ENCODE results near the gene SLC25A34.

SLC25A34 gene

DNA sequence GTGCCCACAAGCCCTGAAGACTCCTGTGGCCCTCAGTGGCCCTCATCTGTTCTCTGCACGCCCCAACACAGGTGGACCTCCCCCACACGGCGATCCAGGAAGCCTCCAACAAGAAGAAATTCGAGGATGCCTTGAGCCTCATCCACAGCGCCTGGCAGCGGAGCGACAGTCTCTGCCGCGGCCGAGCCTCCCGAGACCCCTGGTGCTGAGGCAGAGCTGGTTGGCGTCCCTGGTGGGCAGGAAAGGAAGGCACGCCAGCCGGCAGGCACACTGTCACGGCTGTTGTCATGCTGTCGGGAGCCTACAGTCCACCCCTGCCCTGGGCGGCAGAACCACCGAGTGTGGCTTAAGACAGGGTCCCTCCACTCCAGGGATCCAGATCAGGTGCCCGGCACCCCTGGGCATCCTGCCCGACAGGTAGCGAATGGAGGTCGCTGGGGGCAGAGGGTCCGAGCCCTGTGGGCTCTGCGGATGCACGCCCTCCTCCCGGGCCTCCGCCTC lies 2.3 kb upstream of the SLC25A34 start:
- DNase-seq = no peak

DNA sequence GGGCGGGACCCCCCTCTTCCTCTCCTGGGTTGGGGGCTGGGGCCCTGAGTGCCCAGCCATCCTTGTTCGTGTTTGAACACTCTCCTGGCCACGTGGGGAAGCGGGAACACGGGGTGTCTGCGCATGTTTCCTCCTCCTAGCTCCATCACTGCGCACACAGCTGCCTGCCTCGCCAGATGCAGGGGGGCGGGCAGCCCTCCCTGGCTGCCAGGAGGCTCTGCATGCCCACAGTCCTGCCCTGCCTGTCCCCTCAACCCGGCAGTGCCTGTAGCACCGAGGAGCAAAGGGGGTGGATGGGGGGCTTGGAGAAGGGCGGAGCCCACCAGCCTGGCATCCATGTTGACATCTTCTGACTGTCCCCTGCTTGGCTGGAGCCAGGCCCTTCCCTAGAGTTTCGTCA lies 1.8 kb upstream of the SLC25A34 start:
- no peak for DNase-seq

DNA sequence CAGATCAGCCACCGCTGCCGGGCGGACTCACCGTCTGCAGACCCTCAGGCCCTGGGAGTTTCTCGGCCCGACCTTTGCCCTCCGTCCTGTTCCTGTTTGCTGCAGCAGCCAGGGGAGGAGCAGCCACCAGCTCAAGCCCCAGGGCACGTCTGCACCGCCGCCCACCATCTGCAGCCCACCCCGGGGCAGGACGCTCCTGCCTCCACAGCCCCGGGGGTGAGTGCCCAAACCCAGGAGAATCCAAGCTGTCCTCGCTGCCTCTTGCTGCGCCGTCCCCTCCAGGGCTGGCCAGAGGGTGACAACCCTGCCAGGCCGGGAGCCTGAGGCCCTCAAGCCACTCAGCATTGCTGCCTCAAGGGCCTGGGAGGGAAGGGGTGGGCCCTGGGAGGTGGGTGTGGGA lies 1.2 kb upstream of the SLC25A34 start:
- DNase-seq = no peak

DNA sequence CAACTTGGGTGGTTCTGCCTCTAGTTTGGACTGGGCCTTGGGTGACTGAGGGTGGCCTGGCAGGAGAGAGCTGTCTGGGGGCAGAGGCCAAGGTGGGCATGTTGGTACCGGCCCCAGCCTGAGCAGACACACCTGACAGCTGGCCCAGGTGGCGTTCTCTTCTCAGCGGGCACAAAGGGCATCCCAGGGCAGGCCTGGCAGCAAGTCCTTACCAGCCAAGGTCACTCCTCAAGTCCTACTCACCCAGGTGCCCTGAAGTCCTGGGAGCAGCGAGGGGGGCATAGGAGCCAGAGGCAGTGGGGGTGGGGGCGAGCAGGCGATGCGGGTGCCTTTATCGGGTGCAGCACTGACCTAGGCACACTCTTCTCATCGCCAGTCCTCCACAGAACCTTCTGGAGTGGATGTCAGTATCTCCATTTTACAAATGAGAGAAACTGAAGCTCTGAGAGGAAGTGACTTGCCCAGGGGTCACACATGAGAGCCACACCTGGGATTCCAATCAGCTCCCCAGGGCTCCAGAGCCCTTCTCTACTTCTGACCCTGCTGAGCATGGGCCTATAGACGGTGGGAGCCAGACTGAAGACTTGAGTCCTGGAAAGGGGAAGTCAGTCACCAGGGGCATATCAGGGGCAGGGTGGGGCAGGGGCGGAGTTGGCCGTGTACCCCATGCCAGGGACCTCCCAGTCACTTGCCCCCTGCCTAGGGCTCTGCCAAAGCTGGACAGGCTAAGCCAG lies 587 bp upstream of the SLC25A34 start:
- no peak for DNase-seq

DNA sequence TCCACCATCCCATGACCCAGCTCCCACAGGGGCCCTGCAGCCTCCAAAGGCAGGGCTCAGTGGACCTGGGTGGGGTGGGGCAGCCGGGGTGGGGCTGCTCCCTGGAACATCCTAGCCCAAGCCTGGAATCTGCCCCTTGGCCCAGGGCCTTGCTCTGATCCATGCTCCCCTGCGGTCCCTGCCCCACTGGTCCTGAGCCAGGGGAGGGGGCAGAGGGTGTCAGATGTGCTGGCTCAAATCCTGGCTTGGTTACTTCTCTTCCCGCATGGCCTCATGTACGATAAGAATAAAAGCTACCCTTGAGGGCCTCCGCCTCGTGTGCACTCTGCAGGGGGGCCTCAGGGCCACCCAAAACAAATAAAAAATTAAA lies 819 bp downstream of the SLC25A34 start:
- DNase-seq = no peak

DNA sequence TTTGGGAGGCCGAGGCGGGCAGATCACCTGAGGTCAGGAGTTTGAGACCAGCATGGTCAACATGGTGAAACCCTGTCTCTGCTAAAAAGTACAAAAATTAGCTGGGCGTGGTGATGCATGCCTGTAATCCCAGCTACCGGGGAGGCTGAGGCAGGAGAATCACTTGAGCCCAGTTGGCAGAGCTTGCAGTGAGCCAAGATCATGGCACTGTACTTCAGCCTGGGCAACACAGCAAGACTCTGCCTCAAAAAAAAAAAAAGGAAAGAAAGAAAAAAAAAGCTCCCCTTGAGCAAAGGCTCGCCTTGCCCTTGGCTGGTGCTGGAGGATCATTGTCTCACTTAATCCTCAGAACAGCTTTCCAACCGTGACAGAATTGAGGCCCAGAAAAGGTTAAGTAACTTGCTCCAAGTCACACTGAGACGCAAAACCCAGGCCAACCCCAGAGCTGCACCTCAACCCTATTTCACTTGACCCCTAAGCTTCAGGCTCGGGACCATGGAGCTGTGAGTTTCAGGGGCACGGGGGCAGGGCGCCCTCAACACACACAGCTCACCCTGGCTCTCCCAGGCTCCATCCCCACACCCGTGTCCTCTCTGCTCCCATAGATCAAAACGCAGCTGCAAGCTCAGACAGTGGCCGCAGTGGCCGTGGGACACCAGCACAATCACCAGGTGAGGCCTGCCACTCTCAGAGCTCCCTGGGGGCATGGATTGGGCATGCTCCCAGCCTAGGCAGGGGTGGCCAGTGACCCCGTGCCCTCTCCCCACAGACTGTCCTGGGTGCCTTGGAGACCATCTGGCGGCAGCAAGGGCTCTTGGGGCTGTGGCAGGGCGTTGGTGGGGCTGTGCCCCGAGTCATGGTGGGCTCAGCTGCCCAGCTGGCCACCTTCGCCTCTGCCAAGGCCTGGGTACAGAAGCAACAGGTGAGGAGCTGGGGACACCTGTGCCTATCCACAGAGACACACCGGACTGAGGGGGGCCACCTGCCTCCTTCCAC lies 1.6 kb downstream of the SLC25A34 start:
- no peak for DNase-seq

DNA sequence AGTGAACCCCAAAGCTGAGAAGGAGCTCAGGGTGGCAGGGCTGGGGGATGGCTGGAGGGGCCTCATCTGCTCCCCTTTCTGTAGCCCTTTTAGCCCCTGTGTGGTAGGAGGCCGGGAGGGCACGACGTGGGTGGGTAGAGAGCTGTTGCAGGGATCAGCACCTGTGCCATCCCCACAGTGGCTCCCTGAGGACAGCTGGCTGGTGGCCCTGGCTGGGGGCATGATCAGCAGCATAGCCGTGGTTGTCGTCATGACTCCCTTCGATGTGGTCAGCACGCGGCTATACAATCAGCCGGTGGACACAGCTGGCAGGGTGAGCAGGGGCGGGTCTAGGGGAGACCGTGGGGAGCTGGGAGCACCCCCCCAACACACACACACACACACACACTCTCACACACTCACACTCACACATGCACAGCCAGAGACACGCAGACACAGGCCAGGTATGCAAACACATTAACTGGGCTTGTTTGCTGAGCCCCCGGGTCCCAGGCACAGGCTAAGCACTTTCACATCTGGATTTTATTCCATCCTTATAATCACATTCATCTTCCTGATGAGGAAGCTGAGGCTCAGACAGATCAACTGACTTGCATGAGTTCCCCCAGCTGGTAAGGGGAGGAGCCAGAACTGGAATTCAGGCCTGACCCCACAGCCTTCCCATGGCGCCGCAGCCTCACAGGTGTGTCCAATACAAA lies 2.5 kb downstream of the SLC25A34 start:
- DNase-seq = no peak

DNA sequence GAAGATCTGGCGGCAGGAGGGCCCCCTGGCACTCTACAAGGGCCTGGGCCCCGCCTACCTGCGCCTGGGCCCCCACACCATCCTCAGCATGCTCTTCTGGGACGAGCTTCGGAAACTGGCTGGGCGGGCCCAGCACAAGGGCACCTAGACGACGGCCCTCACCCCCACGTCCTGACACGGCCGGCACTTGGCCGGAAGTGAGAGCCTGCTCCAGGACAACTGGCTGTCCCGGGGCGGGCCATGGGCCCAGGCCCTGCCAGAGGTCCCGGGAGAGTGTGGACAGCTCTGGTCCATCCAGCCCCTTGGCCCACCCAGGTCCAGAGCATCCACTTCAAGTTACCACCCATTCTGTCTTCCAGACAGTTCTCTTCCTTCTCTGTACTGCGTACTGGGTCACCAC lies 3.2 kb downstream of the SLC25A34 start:
- DNase-seq = no peak

DNA sequence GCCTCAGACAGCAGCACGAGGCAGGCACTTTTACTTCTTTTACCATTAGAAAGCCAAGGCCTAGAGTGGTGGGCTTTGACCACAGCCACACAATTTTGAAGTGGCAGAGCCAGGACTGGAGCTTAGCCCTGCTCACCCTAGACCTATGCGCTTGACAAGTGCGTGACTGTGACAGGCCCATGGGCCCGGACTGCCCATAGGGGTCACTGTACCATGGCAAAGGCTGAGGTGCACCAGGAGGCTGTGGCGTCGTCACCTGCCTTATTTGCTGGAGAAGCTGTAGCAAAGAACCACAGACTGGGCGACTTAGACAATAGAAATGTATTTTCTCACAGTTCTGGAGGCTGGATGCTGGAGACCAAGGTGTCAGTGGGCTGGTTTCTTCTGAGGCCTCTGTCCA lies 3.7 kb downstream of the SLC25A34 start:
- DNase-seq = no peak

DNA sequence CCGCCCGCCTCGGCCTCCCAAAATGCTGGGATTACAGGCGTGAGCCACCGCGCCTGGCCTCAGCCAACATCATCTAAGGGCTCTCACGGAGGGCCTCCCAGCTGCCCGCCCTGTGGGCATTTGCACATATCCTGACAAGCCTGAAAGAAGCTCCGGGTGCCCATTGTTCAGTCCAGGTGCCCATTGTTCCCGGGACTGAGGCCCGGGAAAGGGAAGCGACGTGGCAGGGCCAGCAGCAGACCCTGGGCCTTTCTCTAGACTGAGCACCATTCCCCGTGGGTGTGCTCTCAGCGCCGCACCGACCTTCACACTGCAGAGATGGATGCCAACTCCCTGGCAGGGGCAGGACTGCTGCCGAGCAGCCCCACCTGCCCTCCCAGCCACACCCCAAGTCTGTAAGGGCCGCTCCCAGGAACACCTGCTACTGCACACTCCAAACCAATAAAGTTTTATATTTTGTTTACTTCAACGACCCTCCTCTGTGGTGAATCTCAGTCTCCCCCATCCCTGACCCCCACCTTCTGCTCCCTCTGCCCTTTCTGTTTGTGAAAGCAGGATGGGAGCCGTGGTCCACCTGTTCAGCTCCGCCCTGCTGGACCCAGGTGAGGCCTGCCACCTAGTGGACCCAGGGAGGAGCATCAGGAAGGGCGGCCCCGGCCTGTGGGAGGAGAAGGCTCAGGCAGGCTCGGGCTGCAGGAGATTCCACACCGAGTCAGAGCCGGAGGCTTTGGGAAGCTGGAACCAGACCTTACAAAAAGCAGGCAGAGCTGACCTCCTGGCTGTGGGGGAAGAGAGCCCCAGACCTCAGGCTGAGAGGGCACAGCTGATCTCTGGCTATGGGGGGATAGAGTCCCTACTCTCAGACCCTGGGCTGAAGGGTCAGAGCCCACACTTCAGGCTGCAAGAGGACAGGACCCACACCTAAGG lies 5.1 kb downstream of the SLC25A34 start:
- peak; percentile 51 for DNase-seq

DNA sequence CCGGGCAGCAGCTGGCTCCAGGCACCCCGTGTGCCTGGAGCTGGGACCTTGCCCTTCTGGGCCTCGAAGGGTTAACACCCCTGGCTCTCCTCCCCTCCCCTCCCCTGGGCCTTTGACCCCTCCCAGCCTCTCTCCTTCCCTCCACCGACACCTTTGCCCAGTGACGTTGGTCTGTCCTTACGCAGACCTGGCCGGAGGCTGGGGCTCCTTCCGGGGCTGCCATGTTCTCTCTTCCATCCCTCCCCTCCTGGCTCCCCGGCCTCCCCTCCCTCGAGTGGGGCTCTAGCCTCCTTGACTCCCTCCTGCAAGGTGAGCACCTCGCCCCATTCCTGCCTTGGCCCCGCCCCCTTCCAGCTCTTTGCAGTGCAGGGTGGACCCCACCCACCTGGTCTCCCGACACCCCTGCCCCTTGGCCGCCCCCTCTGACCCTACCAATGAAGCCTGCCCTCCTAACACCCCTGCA lies 6.3 kb downstream of the SLC25A34 start, which contains the start of gene TMEM82:
TMEM82 (plus strand) TSS at position 161 of the 463 bp plus-strand sequence; CDS start at position 222, 61 bp downstream.
- no peak for DNase-seq

DNA sequence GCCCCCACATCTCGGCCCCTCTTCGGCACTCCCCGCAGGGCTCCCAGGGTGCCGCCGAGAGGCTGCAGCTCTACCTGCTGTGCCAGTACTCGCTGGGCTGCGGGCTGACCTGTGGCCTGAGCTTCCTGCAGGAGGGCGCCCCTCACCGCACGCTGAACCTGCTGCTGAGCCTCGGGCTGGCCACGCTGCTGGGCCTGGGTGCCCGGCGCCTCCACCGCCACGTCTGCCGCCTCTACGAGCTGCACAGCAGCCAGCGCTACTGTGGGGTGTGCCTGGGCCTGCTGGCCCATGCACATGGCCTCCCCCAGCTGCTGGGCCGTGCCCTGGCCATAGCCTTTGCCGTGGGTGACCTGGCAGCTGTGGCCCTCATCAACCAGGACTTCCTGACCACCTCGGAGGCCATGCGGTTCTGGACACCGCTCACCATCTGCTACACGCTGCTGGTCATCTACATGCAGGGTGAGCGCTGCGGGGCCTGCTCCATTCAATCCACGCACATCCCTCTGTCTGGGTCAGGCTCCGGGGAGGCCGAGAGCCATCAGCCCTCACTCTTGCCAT lies 8.1 kb downstream of the SLC25A34 start:
- no peak for DNase-seq

DNA sequence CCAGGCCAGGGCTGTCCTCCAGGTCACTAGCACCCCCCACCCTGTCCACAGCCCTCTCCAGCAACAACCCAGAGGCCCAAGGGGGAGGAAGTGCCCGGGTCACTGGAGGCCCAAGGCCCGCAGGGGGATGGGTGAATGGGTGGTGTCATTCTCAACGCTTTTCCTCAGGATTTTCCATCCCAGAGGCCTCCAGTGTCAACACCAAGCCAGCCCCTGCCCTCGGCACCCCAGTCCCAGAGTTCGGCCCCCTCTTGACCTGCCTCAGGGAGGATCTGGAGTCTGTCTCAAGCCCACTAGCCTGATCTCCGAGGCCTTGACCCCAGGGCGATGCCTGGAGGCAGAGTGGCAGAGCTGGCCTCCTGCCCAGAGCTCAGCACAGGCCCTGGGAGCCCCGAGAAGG lies 11.3 kb downstream of the SLC25A34 start:
- no peak for DNase-seq

DNA sequence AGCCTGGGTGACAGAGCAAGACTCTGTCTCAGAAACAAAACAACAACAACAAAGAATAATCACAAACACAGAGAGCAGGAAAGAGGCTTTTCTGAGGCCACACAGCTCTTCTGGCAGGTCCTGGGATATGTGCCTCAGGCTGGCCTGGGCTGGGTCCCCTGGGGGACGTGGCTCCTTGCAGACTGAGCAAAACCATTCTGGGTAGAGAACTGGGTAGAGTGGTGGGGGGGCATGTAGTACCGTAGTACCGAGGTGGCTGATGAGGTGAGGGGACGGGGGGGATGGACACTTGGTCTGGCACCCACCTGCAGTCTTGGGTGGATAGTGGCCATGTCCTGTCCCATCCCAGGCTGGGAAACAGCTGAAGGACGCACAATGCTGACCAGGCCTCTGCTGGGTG lies 12.2 kb downstream of the SLC25A34 start:
- DNase-seq = no peak

DNA sequence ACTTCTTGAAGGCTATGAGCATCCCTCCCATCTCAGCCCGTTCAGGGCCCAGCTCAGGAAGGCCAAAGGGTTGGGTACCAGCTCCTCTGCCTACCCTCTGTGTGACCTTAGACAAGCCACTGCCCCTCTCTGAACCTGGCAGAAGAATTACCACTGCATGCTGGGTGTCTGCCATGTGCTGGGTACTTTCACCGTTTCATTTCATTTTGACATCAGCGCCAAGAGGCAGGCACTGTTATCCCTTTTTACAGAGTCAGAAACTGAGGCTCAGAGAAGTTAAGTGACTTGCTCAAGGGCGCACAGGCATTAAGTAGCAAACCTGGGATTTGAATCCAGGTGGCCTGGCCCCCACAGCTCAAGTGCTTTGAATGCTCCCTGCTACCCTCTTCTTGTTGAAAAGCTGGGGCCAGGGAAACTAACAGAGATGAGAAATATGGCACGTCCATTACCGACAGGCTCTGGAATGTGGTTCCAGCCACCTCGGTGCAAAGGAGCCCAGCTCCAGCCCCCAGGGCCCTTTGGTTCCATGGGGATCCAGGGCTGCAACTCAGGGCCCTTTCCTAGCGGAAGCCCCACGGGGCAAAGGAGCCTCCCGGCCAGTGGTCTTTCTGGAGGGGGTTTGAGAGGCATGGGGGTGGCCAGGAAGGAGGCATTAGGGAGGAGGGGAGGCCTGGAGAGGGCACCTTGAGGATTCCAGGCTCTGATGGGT lies 12.8 kb downstream of the SLC25A34 start:
- DNase-seq = no peak

DNA sequence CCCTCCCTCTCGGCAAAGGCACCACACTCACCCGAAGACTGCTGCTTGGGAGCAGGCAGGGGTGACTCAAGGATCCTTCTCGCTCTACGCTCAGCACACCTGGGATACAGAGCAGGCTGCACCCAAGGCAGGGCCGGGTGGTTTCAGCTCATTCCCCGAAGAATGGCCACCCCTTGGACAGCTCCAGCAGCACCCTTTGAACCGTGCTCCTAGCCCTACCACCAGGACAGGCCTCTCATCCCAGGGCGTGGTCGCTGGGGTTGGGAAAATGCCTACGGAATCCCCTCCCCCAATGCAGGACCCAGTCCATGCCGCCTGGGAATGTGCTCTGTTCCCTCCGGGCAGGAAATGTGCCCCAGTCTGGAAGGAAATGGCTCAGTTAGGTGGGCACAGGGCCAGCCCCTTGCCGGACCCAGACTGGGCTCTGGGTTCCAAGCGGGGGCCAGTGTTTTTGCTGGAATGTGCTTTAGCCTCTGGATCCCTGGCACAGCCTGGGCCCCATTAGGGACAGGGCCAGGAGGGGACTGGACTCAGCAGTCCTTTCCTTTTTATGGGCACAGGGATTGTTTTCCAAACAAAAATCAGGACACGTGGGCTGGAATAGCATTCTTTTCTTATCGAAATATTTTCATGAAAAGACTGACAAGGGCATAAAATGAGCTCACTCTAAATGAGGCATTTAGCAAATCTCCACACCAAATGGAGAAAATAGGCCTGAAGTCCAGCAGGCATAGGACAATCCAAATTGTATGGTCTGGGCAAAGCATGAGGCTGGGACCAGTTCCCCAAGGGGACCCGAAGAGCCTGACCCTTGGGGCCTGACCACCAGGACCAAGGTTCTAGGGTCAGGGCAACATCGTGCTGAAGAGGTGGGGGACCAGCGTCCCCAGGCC lies 13.6 kb downstream of the SLC25A34 start:
- no peak for DNase-seq

DNA sequence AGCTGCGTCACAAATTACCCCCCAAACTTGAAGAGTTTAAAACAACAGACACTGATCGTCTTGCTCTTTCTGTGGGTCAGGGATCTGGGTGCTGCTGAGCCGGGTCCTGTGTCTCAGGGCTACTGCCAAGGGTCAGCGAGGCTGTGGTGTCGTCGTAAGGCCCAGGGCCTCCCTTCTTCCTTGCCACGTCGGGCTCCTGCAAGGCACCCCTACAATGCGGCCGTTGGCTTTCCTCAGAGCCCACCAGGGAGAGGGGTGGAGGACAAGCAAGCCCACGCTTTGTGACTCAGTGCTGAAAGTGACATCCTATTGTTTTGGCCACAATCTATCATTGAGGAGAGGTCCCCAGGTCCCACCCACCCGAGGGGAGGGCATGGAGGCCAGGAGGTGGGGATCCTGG lies 14.9 kb downstream of the SLC25A34 start:
- no peak for DNase-seq

DNA sequence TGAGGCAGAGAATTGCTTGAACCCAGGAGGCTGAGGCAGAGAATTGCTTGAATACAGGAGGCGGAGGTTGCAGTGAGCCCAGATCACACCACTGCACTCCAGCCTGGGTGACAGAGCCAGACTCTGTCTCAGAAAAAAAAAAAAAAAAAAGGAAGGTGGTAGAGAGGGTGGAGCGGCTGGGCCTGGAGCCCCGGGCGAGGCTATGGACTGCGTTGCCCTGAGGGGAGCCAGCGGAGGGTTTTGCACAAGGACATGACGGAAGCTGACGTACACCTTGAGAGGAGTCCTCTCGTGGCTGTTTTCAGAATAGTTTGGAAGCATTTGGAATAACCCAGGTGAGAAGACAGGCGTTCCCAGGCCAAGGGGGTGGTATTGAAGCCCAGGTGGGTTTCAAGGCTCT lies 15.7 kb downstream of the SLC25A34 start:
- no peak for DNase-seq

DNA sequence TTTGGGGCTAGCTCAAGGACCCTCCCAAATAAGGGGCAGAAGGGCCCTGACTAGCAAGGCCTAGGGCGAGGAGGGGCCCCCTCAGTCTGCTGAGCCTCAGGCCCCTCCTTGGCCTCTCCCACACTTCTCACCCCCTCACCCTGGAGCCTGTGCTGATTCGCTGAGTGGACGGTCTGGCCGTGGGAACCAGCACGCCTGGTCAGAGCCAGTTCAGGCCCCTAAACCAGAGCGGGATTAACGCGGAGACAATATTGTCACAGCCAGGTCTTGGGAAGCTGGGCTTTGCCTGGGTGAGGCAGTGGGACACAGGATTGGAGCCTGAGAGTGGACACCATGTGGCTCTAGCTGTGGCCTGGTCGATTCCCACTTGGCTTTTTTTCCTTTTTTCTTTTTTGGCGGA lies 17.7 kb downstream of the SLC25A34 start:
- DNase-seq = no peak
